ENCODE results near the gene SRL. TPM values are rescaled to one million over a fixed set of nuclear protein-coding genes. Genes with fewer than 3 reads are reported as not detected.

The SRL gene
- total and polyA plus RNA-seq, 2 of the 8 experiments (the other 6 are each of a cell fraction or from before 2014, with no cell fraction given): 0.05 TPM; not detected in 1

DNA sequence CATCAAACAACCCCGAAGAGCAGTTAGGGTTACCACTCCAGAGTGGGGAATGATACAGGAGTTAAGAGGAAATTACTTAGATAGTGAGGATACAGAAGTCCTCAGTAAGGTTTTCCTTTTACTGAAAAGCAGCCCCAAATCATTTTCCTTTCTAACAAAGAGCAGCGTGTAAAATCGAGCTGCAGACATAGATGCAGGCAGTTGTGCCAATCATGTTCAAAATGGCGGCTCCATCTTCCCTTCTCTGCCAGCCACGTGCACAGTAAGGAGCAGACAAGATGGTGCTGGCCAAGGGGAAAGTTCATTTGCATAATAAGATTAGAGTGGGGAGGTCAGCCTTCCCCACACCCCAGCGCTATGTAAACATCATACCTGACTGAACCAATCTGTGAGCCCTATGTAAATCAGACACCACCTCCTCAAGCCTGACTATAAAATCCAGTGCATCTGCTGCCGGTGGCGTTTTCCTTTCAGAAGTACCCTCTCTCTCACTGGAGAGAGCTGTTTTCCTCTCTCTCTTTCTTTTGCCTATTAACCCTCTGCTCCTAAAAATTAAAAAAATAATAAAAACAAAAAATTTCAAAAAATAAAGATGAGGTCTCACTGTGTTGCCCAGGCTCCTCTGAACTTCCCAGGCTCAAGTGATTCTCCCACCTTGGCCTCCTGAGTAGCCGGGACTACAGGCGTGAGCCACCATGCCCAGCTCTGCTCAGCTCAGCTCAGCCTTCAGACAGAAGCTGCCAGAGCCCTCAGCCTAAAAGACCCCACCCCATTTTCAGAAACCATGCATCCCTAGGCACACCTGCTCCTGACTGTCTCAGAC is 2.6 kb upstream of the SRL start:
- no peak overlapping the region for H3K4me2 ChIP-seq (ENCODE audit: insufficient read depth in 1 of 2, low read depth in 2 of 2, low read length in 2 of 2)
- H3K27ac ChIP-seq (ENCODE audit: low read depth, low read length): no peak overlapping the region
- no peak overlapping the region for H3K9ac ChIP-seq (replicated peaks in 1 of 4; ENCODE audit: extremely low read depth in 1 of 4, low read depth in 3 of 4, low read length in 3 of 4)
- no peak overlapping the region; the same call in 1 of the 2 replicates for H3K18ac ChIP-seq (ENCODE audit: extremely low read depth, low read length)
- peak overlapping the region; percentile 21; the same call in 1 of the 2 replicates for H2BK5ac ChIP-seq (ENCODE audit: low read depth, low read length)
- H3K4me3 ChIP-seq (ENCODE audit: extremely low read depth in 1 of 4, insufficient read depth in 2 of 4, low read depth in 3 of 4, low read length in 4 of 4): no peak overlapping the region
- H2BK15ac ChIP-seq (ENCODE audit: low read length): no peak overlapping the region
- H4K5ac ChIP-seq (ENCODE audit: insufficient read length, low read depth, low read length): no peak overlapping the region
- no peaks in the 10 kb centered on the region for H4K20me1 ChIP-seq (replicated peaks in 1 of 2; ENCODE audit: control insufficient read depth in 1 of 2, insufficient read depth in 2 of 2, low read length in 2 of 2)
- H3K36me3 ChIP-seq (ENCODE audit: control insufficient read depth in 2 of 4, insufficient read depth in 4 of 4, low read length in 3 of 4): no peaks in the 10 kb centered on the region
- H2AFZ ChIP-seq (ENCODE audit: low read length): no peak overlapping the region
- POLR2A ChIA-PET (ENCODE audit: partially characterized antibody): interaction anchor here (1.1 to 3.0 kb wide), 4 partner anchors 9 to 61 kb away, joined by 3 to 10 read pairs (median 4); partner anchors contain the start of gene TFAP4
- H3K4ac ChIP-seq (replicated peaks; ENCODE audit: insufficient read length, low read depth, low read length): no peak overlapping the region
- H2BK12ac ChIP-seq (ENCODE audit: low read depth, low read length): no peak overlapping the region; the same call in 1 of the 2 replicates
- CTCF ChIA-PET (ENCODE audit: partially characterized antibody): interaction anchor here (0.8 to 3.8 kb wide), 5 partner anchors 9 to 160 kb away, joined by 3 to 18 read pairs (median 3); no protein-coding TSS in a partner anchor
- WGBS, 2 experiments (ENCODE audit: extremely low coverage in 1 of 2, insufficient coverage in 1 of 2, insufficient read length in 1 of 2, insufficient replicate concordance in 2 of 2, low coverage in 1 of 2, low lambda C conversion rate in 2 of 2, missing lambda C conversion rate in 1 of 2): 80% methylated on average over 10 of the region's 10 CpGs; no CpG with 5 or more reads in 1 of the 2 experiments
- no peak overlapping the region for H3K14ac ChIP-seq (ENCODE audit: insufficient read length)
- no peak overlapping the region for H3K56ac ChIP-seq (replicated peaks; ENCODE audit: insufficient read length, low read depth, low read length)
- no peak overlapping the region for H4K91ac ChIP-seq (replicated peaks; ENCODE audit: insufficient read length, low read length)
- no peaks in the 10 kb centered on the region for H3K23me2 ChIP-seq (ENCODE audit: low read depth, low read length)
- H3K4me1 ChIP-seq (replicated peaks in 1 of 4; ENCODE audit: control insufficient read depth in 3 of 4, insufficient read depth in 4 of 4, low read length in 3 of 4): peaks cover 0 to 7% (median 3%) of the 10 kb centered on the region in 4 experiments; a peak in 6 of 7 replicates
- H2BK120ac ChIP-seq (replicated peaks; ENCODE audit: low read depth, low read length): no peak overlapping the region
- H3K23ac ChIP-seq (ENCODE audit: insufficient read length): no peak overlapping the region
- no peaks in the 10 kb centered on the region for H3K27me3 ChIP-seq (replicated peaks in 1 of 4; ENCODE audit: control insufficient read depth in 3 of 4, extremely low read depth in 1 of 4, insufficient read depth in 3 of 4, low read length in 3 of 4)
- H3K79me1 ChIP-seq (ENCODE audit: low read depth, low read length): no peaks in the 10 kb centered on the region
- H2AK5ac ChIP-seq (ENCODE audit: low read depth, low read length): no peak overlapping the region
- H3K9me3 ChIP-seq (ENCODE audit: insufficient read depth in 2 of 2, low read depth in 1 of 2, low read length in 1 of 2): no peaks in the 10 kb centered on the region
- H2BK20ac ChIP-seq (ENCODE audit: low read length): no peak overlapping the region
- H4K8ac ChIP-seq (ENCODE audit: extremely low read depth, insufficient read depth, low read length): 0 out of 2 replicates have a peak overlapping the region, but pooled peaks have one; percentile 65
- DNase-seq (ENCODE audit: low read depth in 1 of 2, low spot score in 2 of 2): no peak
- FAIRE-seq: peak; percentile 13
- no peaks in the 10 kb centered on the region for H3K79me2 ChIP-seq (ENCODE audit: control insufficient read depth in 1 of 2, insufficient read depth in 2 of 2, low read length in 2 of 2)
- TF ChIP-seq TAF1 (IDR thresholded peaks at IDR 0.05; ENCODE audit: low read depth, low read length) (peak; percentile 40; the same call in 1 of the 2 replicates), RFX5 (IDR thresholded peaks at IDR 0.05; ENCODE audit: borderline replicate concordance, low read depth, low read length) (no peak), TBP (IDR thresholded peaks at IDR 0.05; ENCODE audit: low read depth, low read length) (peak; percentile 67; the same call in 1 of the 2 replicates), SP2 (IDR thresholded peaks at IDR 0.05; ENCODE audit: low read length) (no peak), YY1 (IDR thresholded peaks at IDR 0.05; ENCODE audit: low read depth, low read length) (peak; percentile 89), KDM1A (IDR thresholded peaks at IDR 0.05; ENCODE audit: borderline replicate concordance, low read length) (no peak), CTBP2 (IDR thresholded peaks at IDR 0.05; ENCODE audit: borderline replicate concordance, insufficient read depth, insufficient read length, low read length) (no peak), HDAC6 (IDR thresholded peaks at IDR 0.05; ENCODE audit: low read depth, low read length) (no peak), JUND (IDR thresholded peaks at IDR 0.05; ENCODE audit: low read length) (no peak), CHD1 (IDR thresholded peaks at IDR 0.05; ENCODE audit: low read depth, low read length) (no peak), NRF1 (IDR thresholded peaks at IDR 0.05; ENCODE audit: low read depth, low read length) (no peak), POLR2A (IDR thresholded peaks at IDR 0.05; ENCODE audit: control extremely low read depth in 1 of 2, low read depth in 2 of 2, low read length in 2 of 2) (peak in 1 of 2 experiments; percentile 26; a peak in 1 of 3 replicates)
- TF ChIP-seq, protein P1, sequence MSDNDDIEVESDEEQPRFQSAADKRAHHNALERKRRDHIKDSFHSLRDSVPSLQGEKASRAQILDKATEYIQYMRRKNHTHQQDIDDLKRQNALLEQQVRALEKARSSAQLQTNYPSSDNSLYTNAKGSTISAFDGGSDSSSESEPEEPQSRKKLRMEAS (IDR thresholded peaks at IDR 0.05): peak; percentile 65

Measured in H1 (cell line).